ENCODE data around the gene GAGE12J. TPM values are rescaled to one million over a fixed set of nuclear protein-coding genes. Genes with fewer than 3 reads are reported as not detected.
"Not testable (repeated sequence)": the region's sequence is repeated elsewhere in the genome, so short reads cannot be mapped to it uniquely, and the experiment has no call there.

Gene GAGE12J
- total and polyA plus RNA-seq, 2 donors = not detected

DNA sequence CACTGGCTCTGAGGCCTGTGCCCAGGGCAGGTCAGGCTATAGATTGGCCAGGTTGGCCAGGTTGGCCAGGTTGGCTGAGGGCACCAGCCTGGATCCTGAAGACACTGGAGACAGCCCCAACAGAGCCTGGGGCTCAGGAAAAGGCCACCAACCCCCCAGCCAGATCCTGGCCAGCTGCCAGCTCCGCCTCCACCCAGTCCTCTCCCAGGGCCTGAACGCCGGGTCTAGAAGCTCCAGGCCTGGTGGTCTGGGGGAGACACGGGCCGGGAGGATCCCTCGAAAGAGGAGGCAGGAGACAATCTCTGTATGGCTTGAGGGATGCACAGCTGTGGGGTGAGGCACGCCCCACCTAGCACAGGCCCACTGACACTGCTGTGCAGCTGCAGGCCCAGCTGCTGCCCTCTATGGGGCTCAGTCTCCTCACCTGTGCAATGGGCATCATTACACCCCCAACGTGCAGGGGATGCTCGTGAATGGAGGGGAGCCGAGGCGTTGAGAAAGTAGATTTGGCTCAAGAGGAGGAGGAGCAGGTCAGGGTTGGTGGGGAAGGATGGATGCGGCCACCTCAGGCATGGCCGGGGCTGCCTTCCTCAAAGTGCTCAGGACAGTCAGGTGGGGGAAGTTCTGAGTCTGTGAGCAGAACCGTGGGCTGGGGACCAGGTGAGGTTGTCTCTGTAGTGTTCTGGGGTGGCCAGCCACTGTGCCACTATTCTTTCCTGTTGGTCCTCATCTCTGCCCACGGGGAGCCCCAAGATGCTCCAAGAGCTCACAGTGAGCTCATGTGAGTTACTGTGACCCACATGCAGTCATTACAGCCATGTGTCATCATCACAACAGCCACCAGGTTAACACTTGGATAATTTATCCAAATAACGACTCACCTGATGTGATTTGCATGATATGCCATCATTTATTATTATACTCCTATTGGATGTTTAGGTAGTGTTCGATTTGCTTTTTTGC, 29.2 kb upstream of the GAGE12J start:
- Histone ChIP-seq H3K4me3 (ENCODE audit: low read depth, low read length) (no peak overlapping the region), H3K4me1 (ENCODE audit: insufficient read depth) (no peaks in the 10 kb centered on the region), H3K36me3 (ENCODE audit: insufficient read depth) (no peaks in the 10 kb centered on the region), H3K27ac (ENCODE audit: low read depth) (no peak overlapping the region)
- WGBS = 82% methylated on average over 17 of the region's 17 CpGs
- DNase-seq (ENCODE audit: extremely low spot score) = no peak

DNA sequence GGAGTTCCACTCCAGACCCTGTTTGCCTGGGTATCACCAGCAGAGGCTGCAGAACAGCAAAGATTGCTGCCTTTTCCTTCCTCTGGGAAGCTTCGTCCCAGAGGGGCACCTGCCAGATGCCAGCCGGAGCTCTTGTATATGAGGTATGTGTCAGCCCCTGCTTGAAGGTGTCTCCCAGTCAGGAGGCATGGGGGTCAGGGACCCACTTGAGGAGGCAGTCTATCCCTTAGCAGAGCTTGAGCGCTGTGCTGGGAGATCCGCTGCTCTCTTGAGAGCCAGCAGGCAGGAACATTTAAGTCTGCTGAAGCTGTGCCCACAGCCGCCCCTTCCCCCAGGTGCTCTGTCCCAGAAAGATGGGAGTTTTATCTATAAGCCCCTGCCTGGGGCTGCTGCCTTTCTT, 22.5 kb upstream of the GAGE12J start:
- not testable (repeated sequence) for DNase-seq (ENCODE audit: extremely low spot score); H3K27ac ChIP-seq (ENCODE audit: low read depth); H3K36me3 ChIP-seq (ENCODE audit: insufficient read depth); H3K4me3 ChIP-seq (ENCODE audit: low read depth, low read length); H3K4me1 ChIP-seq (ENCODE audit: insufficient read depth)
- 96% methylated on average over 5 of the region's 5 CpGs for WGBS

DNA sequence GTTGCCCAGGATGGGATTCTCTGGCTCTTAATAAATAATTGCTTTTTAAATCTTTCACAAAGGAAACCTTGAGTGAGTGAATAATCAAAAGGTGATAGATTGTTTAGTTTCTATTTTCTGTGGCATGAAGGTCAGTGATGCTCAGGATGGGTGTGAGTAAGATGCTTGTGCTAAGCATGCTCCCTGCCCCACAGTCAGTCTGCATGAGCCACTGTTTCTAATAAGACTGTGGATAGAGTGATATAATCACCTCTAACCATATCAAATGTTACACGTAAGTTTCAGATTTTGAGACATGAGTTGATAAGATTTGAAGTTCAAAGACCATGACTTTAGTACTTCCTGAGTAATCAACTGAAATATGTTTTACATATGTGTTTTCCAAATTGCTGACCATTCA, 21.1 kb upstream of the GAGE12J start:
- H3K4me1 ChIP-seq (ENCODE audit: insufficient read depth) = no peaks in the 10 kb centered on the region
- 92% methylated on average over 1 of the region's 1 CpG for WGBS
- H3K4me3 ChIP-seq (ENCODE audit: low read depth, low read length) = no peak overlapping the region
- H3K27ac ChIP-seq (ENCODE audit: low read depth) = no peak overlapping the region
- DNase-seq (ENCODE audit: extremely low spot score) = no peak
- H3K36me3 ChIP-seq (ENCODE audit: insufficient read depth) = no peaks in the 10 kb centered on the region

DNA sequence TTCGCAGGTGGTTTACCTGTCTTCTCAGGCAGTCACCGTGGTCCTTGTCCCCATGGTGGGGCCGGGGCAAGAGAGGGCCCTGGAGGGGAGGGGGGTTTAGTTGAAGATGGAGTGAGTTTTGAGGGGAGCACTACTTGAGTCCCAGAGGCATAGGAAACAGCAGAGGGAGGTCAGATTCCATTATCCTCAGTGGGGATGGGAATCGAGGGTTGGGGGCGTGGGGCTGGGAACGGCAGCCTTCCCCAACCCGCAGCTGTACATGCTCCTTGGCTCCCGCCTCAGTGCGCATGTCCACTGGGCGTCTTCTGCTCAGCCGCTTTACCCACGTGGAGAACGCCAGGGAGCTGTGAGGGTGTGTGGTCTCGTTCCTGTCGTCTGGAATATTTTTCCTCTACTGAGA, 18.5 kb upstream of the GAGE12J start, which contains the start of gene GAGE10:
TSS of gene GAGE10 (plus strand) at position 301 of the 400 bp plus-strand sequence. CDS start 1,214 bp downstream, outside the sequence.
- no peak for DNase-seq (ENCODE audit: extremely low spot score)
- no peak within 1 kb of the TSS for H3K27ac ChIP-seq (ENCODE audit: low read depth)
- no peaks in the 10 kb centered on the region for H3K4me1 ChIP-seq (ENCODE audit: insufficient read depth)
- H3K4me3 ChIP-seq (ENCODE audit: low read depth, low read length) = no peak within 1 kb of the TSS
- no peaks in the 10 kb centered on the region for H3K36me3 ChIP-seq (ENCODE audit: insufficient read depth)
- 82% methylated on average over 15 of the region's 15 CpGs for WGBS

DNA sequence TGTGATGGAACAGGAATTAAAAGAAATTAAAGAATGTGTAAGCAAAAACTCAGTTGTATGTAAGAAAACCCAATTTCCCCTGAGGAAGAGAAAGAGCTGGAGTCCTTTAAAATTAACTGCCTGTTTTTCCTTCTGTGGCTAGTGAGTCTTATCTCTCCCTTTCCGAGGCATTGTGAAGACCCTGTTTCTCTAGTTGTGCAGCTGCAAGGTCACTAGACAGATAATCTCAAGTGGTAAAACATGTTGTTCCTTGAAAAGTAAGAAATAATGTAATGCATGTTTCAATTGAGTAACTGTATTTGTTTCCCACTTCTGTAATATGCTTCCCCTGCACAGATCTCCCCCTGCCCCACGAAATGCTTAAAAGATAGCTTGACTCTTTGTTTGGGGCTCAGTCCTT, 14.1 kb upstream of the GAGE12J start:
- H3K36me3 ChIP-seq (ENCODE audit: insufficient read depth); DNase-seq (ENCODE audit: extremely low spot score); H3K27ac ChIP-seq (ENCODE audit: low read depth); H3K4me1 ChIP-seq (ENCODE audit: insufficient read depth); H3K4me3 ChIP-seq (ENCODE audit: low read depth, low read length): not testable (repeated sequence)
- WGBS = 74% methylated on average over 2 of the region's 2 CpGs

DNA sequence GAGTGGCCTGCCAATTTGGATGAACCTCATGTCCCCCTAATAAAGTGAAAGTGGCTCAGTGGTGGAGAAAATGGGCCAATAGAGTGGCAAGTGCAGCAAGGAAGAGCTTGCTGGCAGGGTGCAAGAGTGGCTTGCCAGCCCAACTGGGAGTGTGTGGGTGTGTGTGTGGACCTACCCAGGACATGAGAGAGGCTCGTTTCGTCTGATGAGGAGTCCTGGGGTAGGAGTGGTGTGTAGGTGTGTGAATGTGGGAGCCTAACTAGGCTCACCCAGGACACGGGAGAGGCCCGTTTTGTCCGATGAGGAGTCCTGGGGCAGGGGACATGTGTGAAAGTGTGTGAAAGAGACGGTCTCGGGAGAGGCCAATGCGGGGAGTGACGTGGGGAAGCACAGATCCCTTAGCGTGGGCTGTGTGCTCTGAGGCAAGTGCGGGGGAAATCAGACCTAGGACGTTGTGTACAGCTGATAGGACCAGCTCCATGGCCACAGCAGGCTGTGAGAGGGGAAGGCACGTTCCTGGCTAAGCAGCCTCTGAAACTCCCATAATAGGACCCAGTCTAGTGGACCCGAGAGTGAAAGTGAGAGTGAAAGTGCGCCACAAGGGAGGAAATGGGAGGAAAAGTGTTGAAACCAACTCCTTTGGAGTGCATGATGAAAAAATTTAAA, 13.1 kb upstream of the GAGE12J start:
- Histone ChIP-seq H3K4me1 (ENCODE audit: insufficient read depth) (no peaks in the 10 kb centered on the region), H3K27ac (ENCODE audit: low read depth) (no peak overlapping the region), H3K4me3 (ENCODE audit: low read depth, low read length) (peak overlapping the region; percentile 22), H3K36me3 (ENCODE audit: insufficient read depth) (no peaks in the 10 kb centered on the region)
- WGBS = 43% methylated on average over 15 of the region's 15 CpGs
- DNase-seq (ENCODE audit: extremely low spot score) = no peak

DNA sequence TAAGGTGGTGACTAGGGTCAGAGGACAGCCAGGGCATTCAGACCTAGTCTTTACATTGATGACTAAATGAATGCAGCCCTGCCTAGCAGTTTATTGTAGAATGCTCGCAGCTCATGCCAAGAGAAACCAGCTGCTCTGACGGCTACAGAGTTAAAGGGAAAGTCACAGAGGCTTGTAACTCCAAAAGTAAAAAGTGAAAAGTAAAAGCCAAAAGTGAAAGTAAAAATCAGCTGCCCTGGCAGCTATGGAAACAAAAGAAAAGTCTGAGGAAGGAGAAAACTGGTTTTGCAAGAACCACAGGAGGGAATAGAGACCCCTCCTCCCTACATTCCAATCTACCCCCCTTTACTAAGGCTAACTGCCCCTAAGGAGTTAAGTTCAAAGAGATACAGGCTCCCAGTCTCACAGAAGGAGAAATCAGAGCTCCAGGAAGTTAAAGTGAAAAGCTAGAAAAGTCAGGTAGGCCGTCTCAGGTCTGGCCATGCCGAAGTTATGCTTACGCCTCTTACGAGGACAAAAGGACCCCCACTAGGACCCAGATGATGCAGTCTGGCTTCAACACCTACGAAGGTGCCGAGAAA, 12.3 kb upstream of the GAGE12J start:
- no peaks in the 10 kb centered on the region for H3K4me1 ChIP-seq (ENCODE audit: insufficient read depth)
- H3K36me3 ChIP-seq (ENCODE audit: insufficient read depth) = no peaks in the 10 kb centered on the region
- WGBS = 5% methylated on average over 8 of the region's 8 CpGs
- DNase-seq (ENCODE audit: extremely low spot score) = no peak
- H3K27ac ChIP-seq (ENCODE audit: low read depth) = peak overlapping the region; percentile 10
- peak overlapping the region; percentile 22 for H3K4me3 ChIP-seq (ENCODE audit: low read depth, low read length)

DNA sequence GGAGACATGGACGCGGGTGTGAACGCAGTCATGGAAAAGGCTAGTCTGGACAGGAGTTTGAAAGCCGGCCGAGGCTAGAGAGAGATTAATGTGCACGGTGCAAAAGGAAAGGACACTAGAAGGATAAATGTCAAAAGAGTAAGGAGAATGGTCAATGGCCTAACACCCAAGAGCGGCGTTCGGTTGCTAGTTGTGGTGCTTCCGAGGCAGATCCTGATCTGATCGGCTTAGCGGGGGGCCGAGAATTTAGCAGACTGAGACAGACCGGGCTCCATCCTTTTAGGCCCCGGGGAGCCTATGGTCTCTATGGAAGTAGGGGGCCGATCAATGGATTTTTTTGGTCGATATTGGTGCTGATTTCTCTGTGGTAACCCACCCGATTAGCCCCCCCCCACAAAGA, 11.5 kb upstream of the GAGE12J start:
- H3K36me3 ChIP-seq (ENCODE audit: insufficient read depth) = no peaks in the 10 kb centered on the region
- no peak overlapping the region for H3K27ac ChIP-seq (ENCODE audit: low read depth)
- H3K4me1 ChIP-seq (ENCODE audit: insufficient read depth) = no peaks in the 10 kb centered on the region
- no peak overlapping the region for H3K4me3 ChIP-seq (ENCODE audit: low read depth, low read length)
- WGBS = 64% methylated on average over 18 of the region's 18 CpGs
- DNase-seq (ENCODE audit: extremely low spot score) = no peak

DNA sequence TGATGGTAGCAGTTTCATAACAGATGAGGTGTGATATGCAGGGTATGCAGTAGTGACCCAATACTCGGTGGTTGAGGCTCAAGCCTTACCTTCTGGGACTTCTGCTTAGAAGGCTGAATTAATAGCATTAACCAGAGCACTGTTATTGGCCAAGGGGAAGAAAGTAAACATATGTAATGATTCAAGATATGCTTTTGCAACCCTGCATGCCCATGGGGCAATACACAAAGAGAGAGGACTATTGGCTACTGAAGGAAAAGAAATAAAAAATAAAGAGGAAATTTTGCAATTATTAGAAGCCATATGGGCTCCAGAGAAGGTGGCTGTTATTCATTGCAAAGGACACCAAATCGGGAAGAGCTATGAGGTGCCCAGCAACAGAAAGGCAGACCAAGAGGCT, 9.7 kb upstream of the GAGE12J start:
- Histone ChIP-seq H3K4me3 (ENCODE audit: low read depth, low read length) (no peak overlapping the region), H3K4me1 (ENCODE audit: insufficient read depth) (no peaks in the 10 kb centered on the region), H3K27ac (ENCODE audit: low read depth) (no peak overlapping the region), H3K36me3 (ENCODE audit: insufficient read depth) (no peaks in the 10 kb centered on the region)
- 89% methylated on average over 2 of the region's 2 CpGs for WGBS
- DNase-seq (ENCODE audit: extremely low spot score) = no peak

DNA sequence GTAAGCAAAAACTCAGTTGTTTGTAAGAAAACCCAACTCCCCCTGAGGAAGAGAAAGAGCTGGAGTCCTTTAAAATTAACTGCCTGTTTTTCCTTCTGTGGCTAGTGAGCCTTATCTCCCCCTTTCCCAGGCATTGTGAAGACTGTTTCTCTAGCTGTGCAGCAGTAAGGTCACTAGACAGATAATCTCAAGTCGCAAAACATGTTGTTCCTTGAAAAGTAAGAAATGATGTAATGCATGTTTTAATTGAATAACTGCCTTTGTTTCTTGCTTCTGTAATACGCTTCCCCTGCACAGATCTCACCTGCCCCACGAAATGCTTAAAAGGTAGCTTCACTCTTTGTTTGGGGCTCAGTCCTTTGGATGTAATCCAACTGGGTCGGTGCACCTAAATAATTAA, 5.8 kb upstream of the GAGE12J start:
- 55% methylated on average over 4 of the region's 4 CpGs for WGBS
- DNase-seq (ENCODE audit: extremely low spot score) = no peak

DNA sequence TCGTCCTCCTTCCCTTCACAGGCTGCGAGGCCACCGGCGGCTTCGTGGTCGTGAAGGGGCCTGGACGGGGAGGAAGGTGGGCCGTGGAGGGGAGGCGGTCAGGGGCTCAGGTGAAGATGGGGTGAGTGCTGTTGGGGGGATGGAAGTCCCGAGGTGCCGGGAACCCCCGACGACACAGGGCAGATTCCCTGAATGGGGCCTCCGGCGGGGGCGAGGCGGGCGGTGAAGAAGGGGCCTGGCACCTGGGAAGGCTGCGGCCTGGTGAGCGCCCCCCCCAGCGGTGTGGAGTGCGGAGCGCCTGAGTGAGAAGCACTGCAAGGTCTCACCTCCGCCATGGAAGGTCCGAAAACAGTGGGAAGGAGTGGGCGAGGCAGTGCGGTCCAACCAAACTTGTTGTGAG, 429 bp downstream of the GAGE12J start:
- not testable (repeated sequence) for H3K4me3 ChIP-seq (ENCODE audit: low read depth, low read length); H3K4me1 ChIP-seq (ENCODE audit: insufficient read depth); H3K27ac ChIP-seq (ENCODE audit: low read depth); H3K36me3 ChIP-seq (ENCODE audit: insufficient read depth); DNase-seq (ENCODE audit: extremely low spot score)
- no CpG with 5 or more reads among the region's 27 CpGs for WGBS

More for the DNA sequence above, 5.8 kb upstream of the GAGE12J start:
- Histone ChIP-seq H3K4me3 (ENCODE audit: low read depth, low read length) (no peak overlapping the region), H3K4me1 (ENCODE audit: insufficient read depth) (no peaks in the 10 kb centered on the region), H3K36me3 (ENCODE audit: insufficient read depth) (no peaks in the 10 kb centered on the region), H3K27ac (ENCODE audit: low read depth) (no peak overlapping the region)

DNA sequence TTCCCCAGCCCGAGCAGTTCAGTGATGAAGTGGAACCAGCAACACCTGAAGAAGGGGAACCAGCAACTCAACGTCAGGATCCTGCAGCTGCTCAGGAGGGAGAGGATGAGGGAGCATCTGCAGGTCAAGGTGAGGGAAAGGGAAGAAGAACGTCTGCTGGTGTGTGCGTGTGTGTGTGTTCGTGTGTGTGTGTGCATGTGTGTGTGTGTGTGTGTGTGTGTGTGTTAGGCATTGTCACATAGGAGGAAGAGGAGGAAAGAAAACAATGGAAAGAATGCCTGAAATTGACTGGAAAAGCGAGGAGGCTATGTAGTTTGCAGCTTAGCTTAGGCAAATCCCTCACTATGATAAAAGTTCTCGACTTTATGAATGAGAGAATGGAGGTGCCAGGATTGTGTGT, 1.9 kb downstream of the GAGE12J start:
- H3K4me3 ChIP-seq (ENCODE audit: low read depth, low read length); DNase-seq (ENCODE audit: extremely low spot score); H3K36me3 ChIP-seq (ENCODE audit: insufficient read depth); H3K4me1 ChIP-seq (ENCODE audit: insufficient read depth); H3K27ac ChIP-seq (ENCODE audit: low read depth): not testable (repeated sequence)
- no CpG with 5 or more reads among the region's 7 CpGs for WGBS

DNA sequence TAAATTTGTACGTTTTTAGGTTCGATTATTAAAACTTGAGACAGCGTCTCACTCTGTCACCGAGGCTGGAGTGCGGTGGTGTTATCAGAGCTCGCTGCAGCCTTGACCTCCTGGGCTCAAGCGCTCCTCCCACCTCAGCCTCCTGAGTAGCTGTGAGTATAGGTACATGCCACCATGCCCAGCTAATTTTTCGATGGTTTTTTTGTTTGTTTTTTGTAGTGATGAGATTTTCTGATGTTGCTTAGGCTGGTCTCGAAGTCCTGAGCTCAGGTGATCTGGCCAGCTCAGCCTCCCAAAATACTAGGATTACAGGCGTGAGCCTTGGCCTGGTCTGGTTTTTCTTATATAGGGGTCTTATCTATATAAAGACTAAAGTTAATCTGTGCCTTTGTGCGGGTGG, 8.6 kb downstream of the GAGE12J start:
- WGBS = 93% methylated on average over 3 of the region's 11 CpGs
- H3K4me1 ChIP-seq (ENCODE audit: insufficient read depth); H3K27ac ChIP-seq (ENCODE audit: low read depth): not testable (repeated sequence)

DNA sequence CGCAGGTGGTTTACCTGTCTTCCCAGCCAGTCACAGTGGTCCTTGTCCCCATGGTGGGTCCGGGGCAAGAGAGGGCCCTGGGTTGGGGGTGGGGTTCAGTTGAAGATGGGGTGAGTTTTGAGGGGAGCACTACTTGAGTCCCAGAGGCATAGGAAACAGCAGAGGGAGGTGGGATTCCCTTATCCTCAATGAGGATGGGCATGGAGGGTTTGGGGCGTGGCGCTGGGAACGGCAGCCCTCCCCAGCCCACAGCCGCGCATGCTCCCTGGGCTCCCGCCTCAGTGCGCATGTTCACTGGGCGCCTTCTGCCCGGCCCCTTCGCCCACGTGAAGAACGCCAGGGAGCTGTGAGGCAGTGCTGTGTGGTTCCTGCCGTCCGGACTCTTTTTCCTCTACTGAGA, 9.4 kb downstream of the GAGE12J start, which contains the start of gene GAGE13:
TSS of gene GAGE13 (plus strand) at position 301 of the 400 bp plus-strand sequence. CDS start 1,156 bp downstream, outside the sequence.
- H3K27ac ChIP-seq (ENCODE audit: low read depth); H3K4me3 ChIP-seq (ENCODE audit: low read depth, low read length); DNase-seq (ENCODE audit: extremely low spot score); H3K36me3 ChIP-seq (ENCODE audit: insufficient read depth); H3K4me1 ChIP-seq (ENCODE audit: insufficient read depth): not testable (repeated sequence)
- WGBS = no CpG with 5 or more reads among the region's 16 CpGs

More for the DNA sequence above, 8.6 kb downstream of the GAGE12J start:
- H3K36me3 ChIP-seq (ENCODE audit: insufficient read depth); DNase-seq (ENCODE audit: extremely low spot score); H3K4me3 ChIP-seq (ENCODE audit: low read depth, low read length): not testable (repeated sequence)
